Ascending aorta (tissue), 2 donors: ENCODE data around the gene MAGI1. TPM values are rescaled to one million over a fixed set of nuclear protein-coding genes. Genes with fewer than 3 reads are reported as not detected.

Experiments
- DNase-seq, 2 donors: peaks; one replicate each; pipeline ENCODE4 v3.0.0-alpha.2; 2019; ENCODE audit warnings: low spot score in 2 of 2
- H3K27ac ChIP-seq, 2 donors: fragments of 200-600 bp; sonication (generic); one replicate each; pipeline ENCODE4 v1.5.1; 2016 to 2017; ENCODE audit warnings: mild to moderate bottlenecking in 1 of 2
- H3K27me3 ChIP-seq: fragments of 200-600 bp; sonication (generic); one replicate; pipeline ENCODE4 v1.5.1; 2017
- H3K36me3 ChIP-seq, 2 donors: fragments of 200-600 bp; sonication (generic); one replicate each; pipeline ENCODE4 v1.5.1; 2016
- H3K4me1 ChIP-seq, 2 donors: fragments of 200-600 bp; sonication (generic); one replicate each; pipeline ENCODE4 v1.5.1; 2016 to 2017; ENCODE audit warnings: mild to moderate bottlenecking in 1 of 2
- H3K4me3 ChIP-seq, 2 donors: fragments of 200-600 bp; sonication (generic); one replicate each; pipeline ENCODE4 v1.5.1; 2016 to 2017; ENCODE audit warnings: mild to moderate bottlenecking in 1 of 2
- H3K9me3 ChIP-seq, 2 donors: fragments of 200-600 bp; sonication (generic); one replicate each; pipeline ENCODE4 v1.5.1; 2016
- intact Hi-C: fragments of 100-400 bp; cut with DNase I; formaldehyde crosslinking; loops from one replicate; pipeline ENCODE4 v1.15.1; 2023
- total RNA-seq: library from RNA; depleted of rRNA; stranded (reverse); fragments of >200 nt; gene quantifications from one replicate; pipeline ENCODE4 v1.1.0, GENCODE V29; 2016
- TF ChIP-seq, protein P1 (sequence below), 3 experiments: fragments of 200-600 bp in 2 of 3; fragments of 450-650 bp in 1 of 3; sonication (generic) in 2 of 3; IDR thresholded peaks; one replicate each; pipeline ENCODE4 v1.5.1; 2016 to 2019; ENCODE audit warnings: antibody characterized with exemption in 3 of 3, mild to moderate bottlenecking in 1 of 3, moderate library complexity in 1 of 3

The MAGI1 gene
- total RNA-seq, 1 donor from 2014 or later = 28.4 TPM

DNA sequence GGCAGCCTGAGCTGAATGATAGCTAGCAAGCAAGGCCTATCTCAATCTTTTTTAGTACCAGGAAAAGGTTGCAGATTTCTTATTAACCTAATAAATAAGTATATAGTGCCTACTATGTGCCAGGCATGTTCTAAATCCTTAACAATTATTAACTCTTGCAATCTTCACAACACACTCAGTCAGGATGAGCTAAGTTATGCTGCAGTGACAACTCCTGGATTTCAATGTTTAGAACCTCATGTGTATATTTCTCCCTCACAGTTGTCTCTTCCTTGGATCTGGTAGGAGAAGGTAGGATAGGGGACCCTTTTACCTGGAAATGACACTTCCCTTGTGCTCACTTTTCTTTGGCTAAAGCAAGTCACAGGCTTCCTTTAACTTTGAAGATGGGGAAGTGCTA is 39.3 kb upstream of the MAGI1 start:
- intact Hi-C loops = no loop called here

DNA sequence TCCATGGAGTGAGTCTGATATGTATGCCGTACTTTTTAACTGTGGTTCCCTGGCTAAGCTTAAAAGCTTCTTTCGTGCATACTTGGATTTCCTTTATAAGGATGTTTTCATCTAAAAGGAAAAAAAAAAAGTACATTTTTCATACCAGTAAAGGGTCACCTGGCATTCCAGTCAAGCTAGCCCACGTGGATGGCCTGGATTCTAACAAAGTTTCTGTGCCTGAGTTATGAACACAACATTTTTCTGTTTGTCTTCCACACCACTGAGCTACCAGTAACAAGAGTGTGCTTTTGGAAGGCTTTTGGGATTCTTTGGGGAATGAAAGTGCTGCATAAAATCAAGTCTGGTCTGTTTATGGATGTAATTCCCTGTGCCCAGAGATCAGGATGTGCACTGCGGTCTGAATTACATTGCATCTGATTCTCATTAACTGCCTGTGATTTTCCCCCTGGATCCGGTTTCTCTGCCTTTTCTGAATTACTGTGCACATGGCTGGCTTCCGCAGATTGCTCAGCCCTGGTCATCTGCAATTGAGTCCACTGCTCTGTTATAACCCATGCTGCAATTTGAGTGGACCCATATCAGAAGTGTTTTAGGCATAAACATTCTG is 38.2 kb upstream of the MAGI1 start:
- no peak for DNase-seq
- Histone ChIP-seq H3K27me3 (no peaks in the 10 kb centered on the region), H3K4me3 (no peak overlapping the region), H3K9me3 (no peaks in the 10 kb centered on the region), H3K4me1 (no peaks in the 10 kb centered on the region), H3K27ac (no peak overlapping the region), H3K36me3 (no peaks in the 10 kb centered on the region)
- intact Hi-C loops = no loop called here
- TF ChIP-seq, protein P1, sequence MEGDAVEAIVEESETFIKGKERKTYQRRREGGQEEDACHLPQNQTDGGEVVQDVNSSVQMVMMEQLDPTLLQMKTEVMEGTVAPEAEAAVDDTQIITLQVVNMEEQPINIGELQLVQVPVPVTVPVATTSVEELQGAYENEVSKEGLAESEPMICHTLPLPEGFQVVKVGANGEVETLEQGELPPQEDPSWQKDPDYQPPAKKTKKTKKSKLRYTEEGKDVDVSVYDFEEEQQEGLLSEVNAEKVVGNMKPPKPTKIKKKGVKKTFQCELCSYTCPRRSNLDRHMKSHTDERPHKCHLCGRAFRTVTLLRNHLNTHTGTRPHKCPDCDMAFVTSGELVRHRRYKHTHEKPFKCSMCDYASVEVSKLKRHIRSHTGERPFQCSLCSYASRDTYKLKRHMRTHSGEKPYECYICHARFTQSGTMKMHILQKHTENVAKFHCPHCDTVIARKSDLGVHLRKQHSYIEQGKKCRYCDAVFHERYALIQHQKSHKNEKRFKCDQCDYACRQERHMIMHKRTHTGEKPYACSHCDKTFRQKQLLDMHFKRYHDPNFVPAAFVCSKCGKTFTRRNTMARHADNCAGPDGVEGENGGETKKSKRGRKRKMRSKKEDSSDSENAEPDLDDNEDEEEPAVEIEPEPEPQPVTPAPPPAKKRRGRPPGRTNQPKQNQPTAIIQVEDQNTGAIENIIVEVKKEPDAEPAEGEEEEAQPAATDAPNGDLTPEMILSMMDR (IDR thresholded peaks at IDR 0.05) = no peak

More for the DNA sequence above, 39.3 kb upstream of the MAGI1 start:
- H3K27ac ChIP-seq = no peak overlapping the region
- H3K36me3 ChIP-seq = no peaks in the 10 kb centered on the region
- TF ChIP-seq, protein P1 (IDR thresholded peaks at IDR 0.05) = no peak
- H3K4me3 ChIP-seq = no peak overlapping the region
- no peak for DNase-seq
- H3K27me3 ChIP-seq = no peaks in the 10 kb centered on the region
- no peaks in the 10 kb centered on the region for H3K4me1 ChIP-seq
- H3K9me3 ChIP-seq = no peaks in the 10 kb centered on the region

DNA sequence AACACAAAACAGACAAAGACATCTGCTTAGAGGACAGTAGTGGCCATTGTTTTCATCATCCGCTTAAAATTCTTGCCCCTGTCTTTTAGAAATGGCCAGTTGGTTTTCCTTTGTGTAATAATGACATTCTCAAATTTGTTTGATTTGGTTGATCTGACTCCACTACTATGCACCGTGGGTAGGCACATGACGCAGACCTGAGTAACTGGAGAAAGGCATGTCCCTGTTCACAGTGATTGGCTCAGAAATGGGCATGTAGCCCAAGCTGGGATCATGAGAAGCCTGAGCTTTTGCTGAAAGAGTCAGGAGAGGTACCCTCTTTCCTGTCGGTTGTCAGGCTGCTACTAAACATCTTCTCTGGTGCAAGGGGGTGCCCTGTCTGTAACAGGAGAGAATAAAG is 36.6 kb upstream of the MAGI1 start:
- no peaks in the 10 kb centered on the region for H3K9me3 ChIP-seq
- no peaks in the 10 kb centered on the region for H3K27me3 ChIP-seq
- H3K4me1 ChIP-seq = no peaks in the 10 kb centered on the region
- no peak for DNase-seq
- H3K27ac ChIP-seq = no peak overlapping the region
- no peaks in the 10 kb centered on the region for H3K36me3 ChIP-seq
- TF ChIP-seq, protein P1 (IDR thresholded peaks at IDR 0.05) = no peak
- intact Hi-C loops = no loop called here
- no peak overlapping the region for H3K4me3 ChIP-seq

DNA sequence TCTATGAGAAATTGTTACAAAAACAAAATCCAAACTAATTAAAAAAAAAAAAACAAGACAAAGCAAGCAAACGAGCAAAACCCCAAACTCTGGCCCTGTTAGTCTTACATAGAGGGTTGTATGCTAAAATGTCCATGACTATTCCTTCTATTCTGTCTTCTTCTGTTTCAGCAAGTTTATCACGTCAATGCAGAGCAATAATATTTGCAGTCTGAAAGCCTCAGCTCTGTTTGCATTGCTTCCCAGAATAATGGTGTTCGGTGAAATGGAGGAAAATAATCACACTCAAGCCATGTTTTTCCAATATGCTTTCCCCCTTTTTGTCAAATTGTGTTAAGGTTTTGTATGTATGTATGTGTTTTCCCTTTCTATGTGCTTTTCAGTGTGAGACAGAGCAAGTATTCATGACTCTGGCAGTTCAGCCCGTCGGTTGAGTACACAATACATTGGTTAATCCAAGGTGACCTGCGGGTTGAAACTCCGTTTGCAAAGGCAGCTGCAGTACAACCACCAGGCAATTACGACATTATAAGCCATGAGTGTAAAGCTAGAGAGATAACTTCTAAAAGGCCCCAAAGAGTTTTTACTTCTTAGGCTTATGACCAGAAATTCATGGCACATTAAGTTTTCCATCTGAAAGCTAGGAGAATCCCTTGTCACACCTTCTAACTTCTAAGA is 34.9 kb upstream of the MAGI1 start:
- no peaks in the 10 kb centered on the region for H3K27me3 ChIP-seq
- H3K4me1 ChIP-seq = no peaks in the 10 kb centered on the region
- intact Hi-C loops = no loop called here
- no peak overlapping the region for H3K4me3 ChIP-seq
- H3K27ac ChIP-seq = no peak overlapping the region
- H3K36me3 ChIP-seq = no peaks in the 10 kb centered on the region
- no peak for DNase-seq
- H3K9me3 ChIP-seq = peaks cover 0 to 3% of the 10 kb centered on the region in 2 donors
- TF ChIP-seq, protein P1 (IDR thresholded peaks at IDR 0.05) = no peak

DNA sequence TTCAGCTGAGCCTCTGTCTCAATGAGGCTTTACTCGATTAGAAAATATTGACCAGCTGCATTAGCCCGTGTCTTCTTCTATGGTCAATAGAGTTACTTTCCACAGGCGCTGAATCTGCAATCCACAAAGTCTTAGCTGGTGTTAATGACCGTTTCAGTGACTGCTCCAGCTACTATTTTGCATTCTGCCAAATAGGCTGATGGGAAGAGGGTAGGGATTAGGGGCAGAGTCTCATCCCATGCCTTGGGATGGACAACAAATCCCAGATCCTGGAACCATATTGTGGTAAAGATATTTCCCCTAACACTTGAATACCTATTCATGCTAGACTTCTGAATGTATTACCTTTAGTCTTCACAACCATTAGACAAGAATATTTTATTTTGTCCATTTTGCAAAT is 29.5 kb upstream of the MAGI1 start:
- H3K36me3 ChIP-seq = no peaks in the 10 kb centered on the region
- no peak for DNase-seq
- H3K4me1 ChIP-seq = no peaks in the 10 kb centered on the region
- TF ChIP-seq, protein P1 (IDR thresholded peaks at IDR 0.05) = no peak
- H3K27ac ChIP-seq = no peak overlapping the region
- H3K9me3 ChIP-seq = peaks cover 0 to 3% of the 10 kb centered on the region in 2 donors
- intact Hi-C loops = no loop called here
- H3K27me3 ChIP-seq = no peaks in the 10 kb centered on the region
- no peak overlapping the region for H3K4me3 ChIP-seq
